Caco-2 (cell line): ENCODE measurements around the gene P2RX6. TPM values are rescaled to one million over a fixed set of nuclear protein-coding genes. Genes with fewer than 3 reads are reported as not detected.

Experiments used
- BruUV-seq: library from RNA; stranded (reverse); fragments of 400-500 nt; replicated peaks from 2 replicates; lab custom pipeline; 2021; lab: Mats Ljungman, UMichigan
- CTCF ChIA-PET: fragments of 300-600 bp; sonication (Branson Sonifier 250); formaldehyde crosslinking; loops from one replicate; lab custom pipeline; 2022; ENCODE audit warnings: antibody characterized with exemption; lab: Charles Lee
- POLR2A ChIA-PET: fragments of 300-600 bp; sonication (Branson Sonifier 250); formaldehyde crosslinking; loops from one replicate; lab custom pipeline; 2022; ENCODE audit warnings: antibody characterized with exemption; lab: Charles Lee
- DNase-seq, 2 experiments: peaks; one replicate each; pipeline versions ENCODE4 v3.0.0 to v3.0.0-alpha.2; 2020 to 2022
- H3K27me3 ChIP-seq: replicated peaks from 2 replicates; pipeline ENCODE4 v1.6.0; 2011; ENCODE audit warnings: low read length; ENCODE audit not compliant: control insufficient read depth, insufficient read depth
- H3K36me3 ChIP-seq: 2 replicates; pipeline ENCODE4 v1.5.1; 2011; ENCODE audit warnings: low read length; ENCODE audit not compliant: control insufficient read depth, insufficient read depth
- H3K4me1 ChIP-seq: fragments of 250-450 bp; sonication (Bioruptor Pico); 2 replicates; pipeline ENCODE4 v1.5.1; 2020; ENCODE audit warnings: mild to moderate bottlenecking
- H3K4me3 ChIP-seq: 2 replicates; pipeline ENCODE4 v1.5.1; 2011; ENCODE audit warnings: low read depth, mild to moderate bottlenecking, control low read depth, low read length
- H3K9me3 ChIP-seq: fragments of 250-450 bp; sonication (Bioruptor Pico); 2 replicates; pipeline ENCODE4 v1.5.1; 2020; ENCODE audit warnings: mild to moderate bottlenecking, moderate library complexity
- H3K27ac Mint-ChIP-seq: one replicate; pipeline ENCODE4 v1.8.0; 2022; ENCODE audit warnings: mixed read lengths; ENCODE audit not compliant: unreplicated experiment
- H3K27me3 Mint-ChIP-seq: one replicate; pipeline ENCODE4 v1.8.0; 2022; ENCODE audit warnings: mixed read lengths; ENCODE audit not compliant: insufficient read depth, unreplicated experiment
- H3K36me3 Mint-ChIP-seq: one replicate; pipeline ENCODE4 v1.8.0; 2022; ENCODE audit warnings: mild to moderate bottlenecking, mixed read lengths; ENCODE audit not compliant: insufficient read depth, unreplicated experiment
- H3K4me1 Mint-ChIP-seq: one replicate; pipeline ENCODE4 v1.8.0; 2022; ENCODE audit warnings: low read depth, mixed read lengths; ENCODE audit not compliant: unreplicated experiment
- H3K4me3 Mint-ChIP-seq: one replicate; pipeline ENCODE4 v1.8.0; 2022; ENCODE audit warnings: mild to moderate bottlenecking, moderate library complexity, mixed read lengths; ENCODE audit not compliant: unreplicated experiment
- H3K9me3 Mint-ChIP-seq: one replicate; pipeline ENCODE4 v1.8.0; 2022; ENCODE audit warnings: mixed read lengths; ENCODE audit not compliant: unreplicated experiment
- CTCF ChIP-seq, 2 experiments: fragments of 200-600 bp in 1 of 2; IDR thresholded peaks; 1 replicate in 1 of 2; 2 replicates in 1 of 2; pipeline versions ENCODE4 v1.5.1 to v1.8.0; 2011 to 2022; ENCODE audit warnings: antibody characterized with exemption in 1 of 2, control low read depth in 1 of 2, inconsistent platforms in 1 of 2, low read depth in 1 of 2, low read length in 1 of 2, mild to moderate bottlenecking in 1 of 2, moderate library complexity in 1 of 2; ENCODE audit not compliant: insufficient read depth in 1 of 2, severe bottlenecking in 1 of 2, unreplicated experiment in 1 of 2
- intact Hi-C: fragments of 100-400 bp; cut with micrococcal nuclease; formaldehyde crosslinking; loops from one replicate; pipeline ENCODE4 v1.10.0; 2022; ENCODE audit not compliant: unreplicated experiment
- total RNA-seq: library from RNA; stranded (reverse); gene quantifications from 2 replicates; pipeline ENCODE4 v1.2.3, GENCODE V29; 2022

P2RX6 gene
- total RNA-seq, 1 experiment from 2014 or later, result 0.11 TPM

GRCh38 chr22:20996598-20997535 lies 18.1 kb upstream of the P2RX6 start:
- CTCF ChIA-PET, result no interaction called here
- Mint-ChIP-seq H3K27ac (no peak overlapping the region), H3K36me3 (peaks cover 57% of the 10 kb centered on the region), H3K4me3 (no peak overlapping the region), H3K4me1 (no peaks in the 10 kb centered on the region), H3K27me3 (no peaks in the 10 kb centered on the region), H3K9me3 (no peaks in the 10 kb centered on the region)
- no peak for DNase-seq
- POLR2A ChIA-PET, result no interaction called here
- no peak for TF ChIP-seq CTCF (IDR thresholded peaks at IDR 0.05; ENCODE audit: insufficient read depth in 1 of 2, low read depth in 1 of 2, low read length in 1 of 2, severe bottlenecking in 1 of 2, unreplicated experiment in 1 of 2)
- H3K9me3 ChIP-seq, result no peaks in the 10 kb centered on the region
- intact Hi-C loops, result no loop called here
- no peaks in the 10 kb centered on the region; the same call in none of the 2 replicates for H3K36me3 ChIP-seq
- H3K4me1 ChIP-seq, result peaks cover 9% of the 10 kb centered on the region
- no TSS peak for BruUV-seq
- H3K4me3 ChIP-seq, result no peak overlapping the region
- H3K27me3 ChIP-seq, result no peaks in the 10 kb centered on the region

- no peak for TF ChIP-seq CTCF (IDR thresholded peaks at IDR 0.05; ENCODE audit: insufficient read depth in 1 of 2, low read depth in 1 of 2, low read length in 1 of 2, severe bottlenecking in 1 of 2, unreplicated experiment in 1 of 2)
- intact Hi-C loops, result no loop called here
- POLR2A ChIA-PET, result no interaction called here
Observed at GRCh38 chr22:20997536-20998257, 17.3 kb upstream of the P2RX6 start.

More at GRCh38 chr22:20997536-20998257, 17.3 kb upstream of the P2RX6 start:
- Histone ChIP-seq H3K27me3 (no peaks in the 10 kb centered on the region), H3K4me3 (no peak overlapping the region), H3K4me1 (peaks cover 9% of the 10 kb centered on the region), H3K36me3 (no peaks in the 10 kb centered on the region; the same call in 1 of the 2 replicates), H3K9me3 (no peaks in the 10 kb centered on the region)
- CTCF ChIA-PET, result interaction anchor here (1.0 kb wide), 1 partner anchor 16 kb away, joined by 3 read pairs; the partner anchor contains the start of gene LZTR1
- DNase-seq, result no peak
- Mint-ChIP-seq H3K27ac (no peak overlapping the region), H3K4me1 (peaks cover 2% of the 10 kb centered on the region), H3K4me3 (no peak overlapping the region), H3K36me3 (peaks cover 61% of the 10 kb centered on the region), H3K9me3 (no peaks in the 10 kb centered on the region), H3K27me3 (no peaks in the 10 kb centered on the region)
- no TSS peak for BruUV-seq
